Stimulated activated naive CD8-positive, alpha-beta T cell treated with anti-CD3 and anti-CD28 coated beads, Interleukin-15, amount 100 ng/mL, for 72 hours (primary cell): ENCODE measurements around the gene MFSD2A.

Experiments used
- ATAC-seq: fragments of 150-1000 bp; cut with Tn5 transposase; 2 replicates; pipeline ENCODE4 v1.10.0; 2021; ENCODE audit warnings: mild to moderate bottlenecking, moderate library complexity
- DNase-seq, 2 donors: peaks; one replicate each; pipeline ENCODE4 v3.0.0; 2021 to 2022
- H3K27ac Mint-ChIP-seq, 2 donors: one replicate each; pipeline ENCODE4 v1.8.0; 2022; ENCODE audit warnings: mild to moderate bottlenecking in 2 of 2, mixed read lengths in 2 of 2, moderate library complexity in 2 of 2
- H3K27me3 Mint-ChIP-seq: one replicate; pipeline ENCODE4 v1.8.0; 2022; ENCODE audit warnings: mixed read lengths
- H3K4me1 Mint-ChIP-seq: one replicate; pipeline ENCODE4 v1.8.0; 2022; ENCODE audit warnings: mild to moderate bottlenecking, mixed read lengths
- H3K4me3 Mint-ChIP-seq, 2 donors: one replicate each; pipeline ENCODE4 v1.8.0; 2022; ENCODE audit warnings: mild to moderate bottlenecking in 2 of 2, mixed read lengths in 2 of 2, moderate library complexity in 1 of 2
- H3K9me3 Mint-ChIP-seq, 2 donors: one replicate each; pipeline ENCODE4 v1.8.0; 2022; ENCODE audit warnings: mixed read lengths in 2 of 2

The MFSD2A gene

DNA sequence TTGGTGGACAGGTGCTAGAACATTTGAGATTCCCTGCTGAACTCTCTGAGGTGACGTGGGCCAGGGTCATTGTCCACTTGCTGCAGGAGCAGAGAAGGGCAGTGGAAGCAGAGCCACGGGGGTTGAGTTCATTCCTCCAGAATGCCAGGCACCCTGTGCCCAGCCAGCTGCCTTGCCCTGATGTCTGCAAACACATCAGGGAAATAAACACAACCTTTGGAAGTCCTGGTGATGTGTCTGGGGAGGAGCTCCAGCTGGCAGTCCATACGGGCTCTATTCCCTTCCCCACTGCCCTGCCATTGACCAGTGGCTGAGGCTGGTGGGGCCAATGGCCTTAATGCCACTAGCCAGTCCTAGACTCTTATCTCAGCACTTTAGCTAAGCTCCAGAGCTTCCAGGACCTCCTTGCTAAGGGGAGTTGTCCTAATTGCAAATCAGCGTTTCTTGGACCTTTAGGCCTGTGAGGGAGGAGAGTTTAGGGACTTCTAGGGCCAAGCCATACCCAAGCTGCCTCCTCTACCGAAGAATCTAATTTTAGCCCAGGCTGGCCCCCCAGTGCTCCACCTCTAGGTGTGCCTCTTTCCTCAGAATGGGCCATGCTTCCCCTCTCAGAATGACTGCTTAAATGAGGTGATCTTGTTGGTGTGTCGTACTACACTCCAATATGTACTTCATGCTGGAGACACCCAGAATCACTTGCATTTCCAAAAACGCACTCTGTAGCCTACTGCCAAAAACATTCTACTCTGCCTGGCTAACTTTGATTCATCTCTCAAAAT, 25.9 kb upstream of the MFSD2A start:
- no peaks in the 10 kb centered on the region for H3K9me3 Mint-ChIP-seq
- ATAC-seq: no peak
- no peaks in the 10 kb centered on the region for H3K27me3 Mint-ChIP-seq
- H3K4me1 Mint-ChIP-seq: no peaks in the 10 kb centered on the region
- H3K4me3 Mint-ChIP-seq: no peak overlapping the region
- no peak overlapping the region for H3K27ac Mint-ChIP-seq
- no peak for DNase-seq

DNA sequence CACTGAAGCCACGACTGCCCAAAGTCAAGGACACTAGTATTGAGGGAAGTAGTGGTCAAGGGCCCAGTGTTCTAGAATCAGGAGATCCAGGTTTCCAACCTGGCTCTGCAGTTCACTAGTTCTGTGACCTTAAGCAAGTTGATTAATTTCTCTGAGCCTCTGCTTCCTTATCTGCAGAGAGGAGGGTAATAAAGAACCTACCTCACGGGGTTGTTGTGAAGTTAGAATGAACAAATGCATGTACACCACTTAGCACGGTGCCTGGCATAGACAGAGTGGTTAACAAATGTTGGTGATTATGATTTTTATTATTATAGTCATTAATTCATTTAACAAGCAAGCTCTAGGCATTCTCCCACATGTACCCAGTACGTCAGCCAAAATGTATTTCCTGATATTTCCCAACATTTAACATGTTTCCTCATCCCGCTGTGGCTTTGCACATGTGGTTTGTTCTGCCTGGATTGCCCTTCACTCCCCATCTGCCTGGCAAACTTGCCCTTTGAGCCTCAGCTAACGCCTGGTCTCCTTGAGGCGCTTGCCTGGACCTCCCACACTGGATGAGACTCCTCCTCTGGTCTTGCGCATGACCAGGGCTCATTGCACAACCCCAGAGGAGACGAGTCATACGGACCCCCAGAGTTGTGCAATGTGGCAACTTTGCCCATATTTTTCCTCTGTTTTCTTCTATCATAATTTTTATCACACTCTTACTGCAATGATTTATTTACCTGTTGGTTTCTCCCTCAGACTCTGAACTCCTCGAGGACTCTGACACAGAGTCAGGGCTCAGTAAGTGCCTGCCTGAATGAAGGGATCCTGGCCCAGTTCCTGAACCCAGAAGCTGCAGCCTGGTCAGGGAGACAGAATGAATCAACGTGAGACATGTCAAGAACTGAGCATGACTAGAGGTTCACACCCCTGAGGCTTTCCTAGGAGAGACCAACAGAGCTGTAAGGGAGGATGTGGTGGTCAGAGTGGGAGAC, 20.7 kb upstream of the MFSD2A start:
- no peak overlapping the region for H3K4me3 Mint-ChIP-seq
- H3K4me1 Mint-ChIP-seq: peaks cover 5% of the 10 kb centered on the region
- ATAC-seq (no peak), DNase-seq (no peak)
- no peaks in the 10 kb centered on the region for H3K9me3 Mint-ChIP-seq
- no peak overlapping the region for H3K27ac Mint-ChIP-seq
- no peaks in the 10 kb centered on the region for H3K27me3 Mint-ChIP-seq

DNA sequence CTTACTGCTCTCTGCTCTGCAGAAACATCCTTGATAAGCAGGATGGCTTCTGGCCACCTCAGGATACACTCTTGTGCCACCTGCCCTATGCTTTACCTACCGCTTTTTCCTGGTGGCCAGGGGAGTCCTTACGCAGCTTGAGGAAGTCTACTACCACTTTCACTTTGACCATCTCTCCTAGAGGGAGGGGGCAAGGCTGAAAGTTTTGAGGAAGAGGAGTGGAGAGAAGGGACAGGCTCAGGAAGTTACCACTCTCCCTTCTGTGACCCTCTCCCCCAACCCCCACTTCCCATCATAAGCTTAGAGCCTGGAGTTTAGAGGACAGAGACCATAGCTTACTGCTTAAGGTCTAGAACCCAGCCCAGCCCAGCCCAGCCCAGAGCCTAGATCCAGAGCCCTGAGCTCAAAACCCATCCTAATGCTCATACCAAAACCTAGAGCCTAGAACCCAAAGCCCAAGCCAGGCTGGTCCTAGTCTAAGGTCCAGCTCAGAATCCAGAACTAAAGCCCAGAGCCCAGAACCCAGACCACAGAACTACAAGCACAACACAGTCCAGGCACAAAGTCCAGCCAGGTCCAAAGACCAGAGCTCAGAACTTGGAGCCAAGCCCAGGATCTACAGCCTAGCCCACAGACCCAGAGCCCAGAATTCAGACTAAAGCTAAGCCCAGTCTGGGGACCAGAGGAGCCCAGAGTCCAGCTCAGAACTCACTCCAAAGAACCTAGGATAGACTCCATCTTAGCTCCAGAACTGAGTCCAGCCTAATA, 18.0 kb upstream of the MFSD2A start:
- Mint-ChIP-seq H3K27me3 (no peaks in the 10 kb centered on the region), H3K4me3 (no peak overlapping the region), H3K27ac (no peak overlapping the region), H3K9me3 (no peaks in the 10 kb centered on the region), H3K4me1 (peaks cover 5% of the 10 kb centered on the region)
- DNase-seq (no peak), ATAC-seq (no peak)

DNA sequence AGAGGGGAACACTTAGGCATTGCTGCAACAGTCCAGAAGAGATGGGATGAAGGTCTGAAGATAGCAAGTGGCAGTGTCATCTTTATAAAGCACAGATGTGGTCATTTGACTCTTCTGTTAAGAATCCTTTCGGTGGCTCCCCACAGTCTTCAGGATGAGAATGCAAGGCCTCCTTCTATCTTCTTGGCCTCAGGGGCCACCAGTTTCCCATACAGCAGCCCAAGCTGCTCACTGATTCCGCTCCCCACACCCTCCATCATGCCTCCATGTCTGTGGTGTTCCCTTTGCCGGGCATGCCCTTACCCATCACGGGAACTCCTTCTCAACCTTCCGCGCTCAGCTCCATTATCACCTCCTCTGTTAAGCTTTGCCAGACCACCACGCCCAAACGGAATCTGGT, 16.1 kb upstream of the MFSD2A start:
- Mint-ChIP-seq H3K27me3 (no peaks in the 10 kb centered on the region), H3K27ac (no peak overlapping the region), H3K4me3 (no peak overlapping the region), H3K9me3 (no peaks in the 10 kb centered on the region), H3K4me1 (peaks cover 5% of the 10 kb centered on the region)
- DNase-seq (no peak), ATAC-seq (no peak)

DNA sequence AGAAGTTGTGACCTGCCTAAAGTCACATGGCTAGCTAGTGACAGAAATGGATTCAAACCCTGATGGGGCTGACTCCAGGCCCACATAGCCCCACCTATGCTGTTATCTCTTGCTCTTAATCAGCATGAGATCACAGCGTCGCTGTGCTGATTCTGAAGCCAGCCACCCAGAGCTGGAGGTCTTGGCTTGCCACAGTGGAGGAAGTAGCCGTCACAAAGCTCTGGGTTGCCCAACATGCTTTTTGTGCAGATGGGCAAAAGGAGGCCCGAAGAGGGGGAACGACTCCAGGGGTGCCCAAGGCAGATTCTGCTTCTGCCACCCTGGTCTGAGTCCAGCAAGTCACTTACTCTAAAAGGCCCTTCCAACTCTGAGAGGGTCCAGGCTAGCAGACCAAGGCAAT, 14.7 kb upstream of the MFSD2A start:
- no peak overlapping the region for H3K4me3 Mint-ChIP-seq
- H3K27me3 Mint-ChIP-seq: no peaks in the 10 kb centered on the region
- DNase-seq: no peak
- no peaks in the 10 kb centered on the region for H3K9me3 Mint-ChIP-seq
- no peak for ATAC-seq
- H3K4me1 Mint-ChIP-seq: peaks cover 11% of the 10 kb centered on the region
- no peak overlapping the region for H3K27ac Mint-ChIP-seq

DNA sequence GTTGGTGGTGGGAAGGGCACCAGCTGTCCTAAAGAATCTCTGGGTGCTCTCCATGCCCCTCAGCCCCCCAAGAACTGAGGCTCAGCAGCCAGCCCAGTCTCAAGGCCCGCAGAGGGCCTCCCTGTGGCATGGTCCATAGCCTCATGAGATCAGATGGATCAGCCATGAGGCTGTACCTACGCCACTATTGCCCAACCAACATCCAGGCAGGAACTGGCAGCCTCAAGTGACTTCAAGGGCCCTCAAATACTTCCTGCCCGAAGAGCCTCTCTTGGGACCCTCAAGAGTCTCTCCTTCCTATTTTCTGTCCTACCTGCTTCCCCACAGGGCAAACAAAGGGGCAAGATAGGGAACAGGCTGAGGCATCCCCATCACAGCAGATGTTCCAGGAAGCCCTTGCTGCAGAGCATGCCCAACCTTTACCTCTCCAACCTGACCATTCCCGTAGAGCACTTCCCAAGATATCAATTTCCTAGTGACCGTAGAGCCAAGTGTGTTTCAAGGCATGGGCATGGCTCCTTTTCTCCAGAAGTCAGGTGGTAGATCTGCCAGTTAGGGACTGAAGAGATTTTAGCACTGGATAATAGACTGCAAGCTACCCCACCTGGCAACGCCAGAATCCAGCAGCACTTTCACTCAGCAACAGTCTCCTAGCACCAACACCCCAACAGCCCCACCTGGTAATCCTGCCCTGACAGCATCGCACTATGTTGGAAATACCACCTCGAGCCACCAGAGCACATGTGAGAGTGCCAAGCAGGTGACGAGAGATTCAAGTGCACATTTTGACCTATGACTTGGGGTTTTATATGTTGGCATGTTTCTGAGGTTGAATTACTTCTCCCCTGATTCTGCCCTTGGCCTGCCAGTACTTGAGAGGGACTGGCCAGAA, 13.7 kb upstream of the MFSD2A start:
- Mint-ChIP-seq H3K27me3 (no peaks in the 10 kb centered on the region), H3K4me1 (peaks cover 11% of the 10 kb centered on the region), H3K9me3 (no peaks in the 10 kb centered on the region), H3K27ac (no peak overlapping the region), H3K4me3 (no peak overlapping the region)
- ATAC-seq (no peak), DNase-seq (no peak)

DNA sequence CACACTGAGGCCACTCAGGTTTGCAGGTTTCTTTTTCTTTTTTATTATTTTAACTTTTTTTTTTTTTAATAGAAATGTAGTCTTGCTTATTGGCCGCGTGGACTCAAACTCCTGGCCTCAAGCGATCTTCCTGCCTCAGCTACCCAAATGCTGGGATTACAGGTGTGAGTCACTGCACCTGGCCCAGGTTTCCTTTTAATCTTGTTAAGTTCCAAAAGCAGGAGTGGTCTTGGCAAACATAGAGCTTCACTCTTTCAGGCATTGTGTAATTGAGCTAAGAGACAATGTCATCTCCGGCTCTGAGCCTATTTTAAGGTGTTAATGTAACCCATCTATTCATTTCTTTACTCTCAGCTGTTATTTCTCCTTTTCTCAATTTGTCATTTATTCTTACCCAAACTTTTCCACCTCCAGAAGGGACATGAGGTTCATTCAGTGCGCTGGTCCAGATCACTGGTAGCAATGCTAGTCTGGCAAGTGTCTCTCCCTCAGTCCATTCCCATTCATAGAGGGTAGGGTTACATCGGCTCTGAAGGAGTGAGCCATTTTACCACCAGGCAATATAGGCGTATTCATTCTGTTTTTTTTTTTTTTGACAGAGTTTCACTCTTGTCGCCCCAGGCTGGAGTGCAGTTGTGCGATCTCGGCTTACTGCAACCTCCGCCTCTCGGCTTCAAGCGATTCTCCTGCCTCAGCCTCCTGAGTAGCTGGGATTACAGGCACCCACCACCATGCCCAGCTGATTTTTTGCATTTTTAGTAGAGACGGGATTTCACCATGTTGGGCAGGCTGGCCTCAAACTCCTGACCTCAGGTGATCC, 11.3 kb upstream of the MFSD2A start:
- Mint-ChIP-seq H3K27ac (no peak overlapping the region), H3K4me3 (no peak overlapping the region), H3K4me1 (peaks cover 6% of the 10 kb centered on the region), H3K9me3 (no peaks in the 10 kb centered on the region), H3K27me3 (no peaks in the 10 kb centered on the region)
- ATAC-seq (no peak), DNase-seq (no peak)

DNA sequence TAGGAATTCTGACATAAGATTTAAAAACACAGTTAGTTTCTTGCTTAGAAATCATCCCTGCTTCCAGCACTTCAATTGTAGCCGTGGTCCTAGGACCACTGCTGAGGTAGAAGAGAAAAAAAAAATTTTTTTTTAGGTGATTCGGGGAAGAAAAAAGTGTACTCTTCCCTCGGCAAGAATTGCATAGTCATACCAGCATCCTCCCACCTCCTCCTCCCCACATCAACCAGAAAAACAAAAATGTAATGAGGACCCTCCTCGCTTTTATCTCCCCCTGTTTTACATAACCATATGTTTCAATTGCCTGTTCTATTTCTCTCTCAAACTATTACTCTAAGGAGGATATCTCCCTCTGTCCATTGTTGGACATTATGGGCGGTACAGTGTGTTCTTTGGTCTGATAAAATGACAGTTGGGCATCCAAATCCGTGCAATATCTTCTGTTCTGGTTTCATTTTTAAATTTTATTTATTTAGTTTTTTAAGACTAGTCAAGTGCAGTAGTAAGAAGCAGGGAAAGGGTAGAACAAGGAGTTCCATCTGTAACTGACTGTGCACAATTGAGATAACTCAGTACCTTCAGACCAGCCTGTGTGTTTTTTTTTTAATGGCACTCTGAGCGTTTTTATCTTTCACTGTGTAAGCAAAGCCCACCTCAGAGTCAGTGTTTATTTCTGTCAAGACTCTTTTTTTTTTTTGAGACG, 10.4 kb upstream of the MFSD2A start:
- peak overlapping the region in 1 of 2 donors; percentile 87 for H3K27ac Mint-ChIP-seq
- ATAC-seq: no peak
- no peak overlapping the region for H3K4me3 Mint-ChIP-seq
- no peak for DNase-seq
- H3K4me1 Mint-ChIP-seq: peaks cover 6% of the 10 kb centered on the region
- H3K9me3 Mint-ChIP-seq: no peaks in the 10 kb centered on the region
- no peaks in the 10 kb centered on the region for H3K27me3 Mint-ChIP-seq

DNA sequence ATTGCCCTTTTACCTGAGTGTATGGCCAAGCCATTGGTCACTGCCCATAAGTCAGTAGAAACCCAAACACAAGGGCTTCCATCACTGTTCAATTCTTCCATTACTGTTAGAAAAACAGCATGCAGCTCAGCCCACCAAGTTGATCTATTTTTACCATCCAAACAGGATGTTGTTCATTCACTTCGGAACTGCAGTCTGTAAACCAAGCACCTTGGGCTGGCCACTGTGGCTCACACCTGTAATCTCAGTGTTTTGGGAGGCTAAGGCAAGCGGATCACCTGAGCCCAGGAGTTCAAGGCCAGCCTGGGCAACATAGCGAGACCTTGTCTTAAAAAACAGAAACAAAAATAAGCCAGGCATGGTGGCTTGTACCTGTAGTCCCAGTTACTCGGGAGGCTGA, 8.7 kb upstream of the MFSD2A start:
- no peak for DNase-seq
- no peaks in the 10 kb centered on the region for H3K27me3 Mint-ChIP-seq
- no peaks in the 10 kb centered on the region for H3K9me3 Mint-ChIP-seq
- H3K4me3 Mint-ChIP-seq: no peak overlapping the region
- no peak for ATAC-seq
- H3K4me1 Mint-ChIP-seq: peaks cover 18% of the 10 kb centered on the region
- no peak overlapping the region for H3K27ac Mint-ChIP-seq

DNA sequence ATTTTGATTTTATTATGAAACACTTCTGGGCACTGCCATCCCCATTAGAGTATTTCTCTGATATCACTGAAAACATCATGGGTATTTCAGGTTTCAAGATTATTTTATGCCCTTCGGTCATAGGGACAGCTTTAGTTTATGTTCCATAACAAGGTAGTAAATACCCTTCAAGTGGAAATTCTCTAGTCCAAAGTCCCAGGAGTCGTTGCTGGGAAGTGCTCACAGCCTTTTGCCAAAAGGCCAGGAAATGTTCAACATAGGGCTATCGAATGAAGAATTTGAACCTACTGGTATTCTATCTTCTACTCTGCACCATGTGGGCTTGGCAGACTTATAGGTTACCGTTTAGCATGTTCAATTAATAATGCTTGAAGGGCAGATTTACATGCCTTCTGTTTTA, 7.7 kb upstream of the MFSD2A start:
- Mint-ChIP-seq H3K27ac (no peak overlapping the region), H3K4me1 (peaks cover 18% of the 10 kb centered on the region), H3K9me3 (no peaks in the 10 kb centered on the region), H3K27me3 (no peaks in the 10 kb centered on the region), H3K4me3 (no peak overlapping the region)
- DNase-seq (no peak), ATAC-seq (no peak)

DNA sequence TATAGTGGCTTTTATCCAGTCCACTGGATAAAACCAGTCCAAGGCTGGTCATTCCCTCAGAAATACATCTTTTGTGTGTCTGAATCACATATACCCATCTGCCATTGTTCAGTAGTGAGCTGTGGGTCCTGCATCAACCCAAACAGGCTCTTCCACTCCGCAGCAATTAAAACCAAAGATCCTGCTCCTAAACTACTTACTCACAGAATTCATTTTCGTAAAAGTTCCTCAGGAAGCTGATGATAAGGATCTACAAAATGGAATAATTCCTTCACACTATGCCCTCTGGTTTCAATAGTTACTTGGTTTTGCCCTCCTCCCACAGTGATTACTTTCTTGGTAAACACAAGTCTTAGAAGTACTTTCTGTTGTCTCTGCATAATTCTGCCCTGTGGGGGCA, 5.1 kb upstream of the MFSD2A start:
- Mint-ChIP-seq H3K9me3 (no peaks in the 10 kb centered on the region), H3K4me1 (peaks cover 21% of the 10 kb centered on the region), H3K4me3 (no peak overlapping the region), H3K27me3 (no peaks in the 10 kb centered on the region), H3K27ac (no peak overlapping the region)
- DNase-seq: no peak
- no peak for ATAC-seq

DNA sequence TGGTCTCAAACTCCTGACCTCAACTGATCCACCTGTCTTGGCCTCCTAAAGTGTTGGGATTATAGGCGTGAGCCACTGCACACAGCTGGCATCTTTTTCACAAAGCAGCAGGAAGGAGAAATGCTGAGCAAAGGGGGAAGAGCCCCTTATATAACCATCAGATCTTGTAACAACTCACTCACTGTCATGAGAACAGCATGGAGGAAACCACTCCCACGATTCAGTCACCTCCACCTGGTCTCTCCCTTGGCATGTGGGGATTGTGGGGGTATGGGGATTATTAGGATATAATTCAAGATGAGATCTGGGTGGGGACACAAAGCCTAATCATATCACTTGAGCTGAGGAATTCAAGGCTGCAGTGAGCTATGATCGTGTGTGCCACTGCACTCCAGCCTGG, 3.0 kb upstream of the MFSD2A start:
- DNase-seq: no peak
- Mint-ChIP-seq H3K4me3 (no peak overlapping the region), H3K27me3 (no peaks in the 10 kb centered on the region), H3K9me3 (no peaks in the 10 kb centered on the region), H3K27ac (peak overlapping the region in 1 of 2 donors; percentile 86), H3K4me1 (peaks cover 38% of the 10 kb centered on the region)
- no peak for ATAC-seq

DNA sequence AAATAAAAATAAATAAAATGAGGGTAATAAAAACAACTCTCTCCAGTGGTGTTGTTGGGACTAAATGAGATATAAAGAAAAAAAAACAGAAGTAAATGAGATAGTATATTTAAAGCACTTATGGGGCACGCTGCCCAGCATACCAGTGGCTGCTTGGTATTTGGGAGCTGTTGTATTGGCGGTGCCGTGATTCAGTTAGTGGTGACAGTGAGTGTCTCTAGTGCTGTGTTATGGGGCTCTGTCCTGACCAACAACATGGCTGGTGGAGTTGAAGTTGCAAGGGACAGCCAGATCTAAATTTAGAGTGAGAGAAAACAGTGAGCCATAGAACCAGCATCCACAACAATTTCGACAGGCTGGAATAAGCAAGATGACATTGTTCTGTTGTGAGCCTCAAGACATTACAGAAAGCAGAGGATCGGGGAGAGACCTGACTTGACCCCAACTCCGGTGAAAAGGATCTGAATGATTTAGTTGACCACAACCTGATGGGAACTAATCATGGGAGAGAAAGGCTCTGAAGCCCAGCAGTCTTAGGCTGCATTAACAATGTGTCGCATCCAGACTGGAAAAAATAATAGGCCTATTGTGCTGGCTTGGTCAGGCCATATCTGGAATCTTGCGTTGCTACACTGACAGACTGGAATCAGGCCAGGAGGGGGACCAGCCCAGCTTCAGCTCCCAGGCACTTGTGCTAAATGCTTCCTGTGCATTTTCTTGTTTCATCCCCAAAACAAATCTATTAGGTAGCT, 2.4 kb upstream of the MFSD2A start:
- peaks cover 44% of the 10 kb centered on the region for H3K4me1 Mint-ChIP-seq
- H3K27ac Mint-ChIP-seq: no peak overlapping the region
- no peaks in the 10 kb centered on the region for H3K9me3 Mint-ChIP-seq
- H3K27me3 Mint-ChIP-seq: no peaks in the 10 kb centered on the region
- H3K4me3 Mint-ChIP-seq: no peak overlapping the region
- no peak for ATAC-seq
- no peak for DNase-seq
